Measurements from ENCODE around the gene LPA. TPM values are rescaled to one million over a fixed set of nuclear protein-coding genes. Genes with fewer than 3 reads are reported as not detected.
"Not testable (repeated sequence)": the region's sequence is repeated elsewhere in the genome, so short reads cannot be mapped to it uniquely, and the experiment has no call there.

Gene LPA
- total RNA-seq, 1 donor from 2014 or later = 1.3 TPM

DNA sequence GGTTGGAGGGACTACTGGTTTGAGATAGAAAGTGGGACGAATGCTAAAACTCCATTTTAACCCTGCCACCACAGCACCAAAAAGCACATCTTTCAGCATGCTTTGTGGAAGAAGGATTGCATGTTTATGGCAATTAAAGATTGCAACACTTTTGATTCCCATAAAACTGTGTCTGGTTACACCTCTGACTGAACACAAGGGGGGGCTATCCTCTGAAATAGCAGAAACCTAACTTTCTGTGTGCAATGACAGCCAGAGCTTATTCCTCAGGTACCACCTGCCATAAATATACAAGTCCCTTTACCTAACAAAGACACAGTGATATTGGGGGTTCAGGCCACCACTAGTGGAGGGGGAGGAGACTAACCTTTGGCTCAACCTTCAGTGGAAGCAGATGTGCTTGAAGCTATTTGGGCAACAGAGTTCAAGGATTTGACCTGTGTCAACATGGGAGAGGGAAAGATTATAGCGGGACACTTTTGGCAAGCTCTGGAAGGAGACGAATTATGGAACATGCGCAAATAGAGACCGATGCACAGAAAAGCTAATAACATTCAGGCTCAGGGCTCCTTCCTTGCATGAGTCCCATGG, 28.4 kb upstream of the LPA start:
- TF ChIP-seq, protein P1, sequence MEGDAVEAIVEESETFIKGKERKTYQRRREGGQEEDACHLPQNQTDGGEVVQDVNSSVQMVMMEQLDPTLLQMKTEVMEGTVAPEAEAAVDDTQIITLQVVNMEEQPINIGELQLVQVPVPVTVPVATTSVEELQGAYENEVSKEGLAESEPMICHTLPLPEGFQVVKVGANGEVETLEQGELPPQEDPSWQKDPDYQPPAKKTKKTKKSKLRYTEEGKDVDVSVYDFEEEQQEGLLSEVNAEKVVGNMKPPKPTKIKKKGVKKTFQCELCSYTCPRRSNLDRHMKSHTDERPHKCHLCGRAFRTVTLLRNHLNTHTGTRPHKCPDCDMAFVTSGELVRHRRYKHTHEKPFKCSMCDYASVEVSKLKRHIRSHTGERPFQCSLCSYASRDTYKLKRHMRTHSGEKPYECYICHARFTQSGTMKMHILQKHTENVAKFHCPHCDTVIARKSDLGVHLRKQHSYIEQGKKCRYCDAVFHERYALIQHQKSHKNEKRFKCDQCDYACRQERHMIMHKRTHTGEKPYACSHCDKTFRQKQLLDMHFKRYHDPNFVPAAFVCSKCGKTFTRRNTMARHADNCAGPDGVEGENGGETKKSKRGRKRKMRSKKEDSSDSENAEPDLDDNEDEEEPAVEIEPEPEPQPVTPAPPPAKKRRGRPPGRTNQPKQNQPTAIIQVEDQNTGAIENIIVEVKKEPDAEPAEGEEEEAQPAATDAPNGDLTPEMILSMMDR (IDR thresholded peaks at IDR 0.05; ENCODE audit: unreplicated experiment) = peak; percentile 21
- no peaks in the 10 kb centered on the region for H3K4me1 Mint-ChIP-seq
- H3K27ac Mint-ChIP-seq = no peak overlapping the region
- H3K27me3 Mint-ChIP-seq (ENCODE audit: low read depth) = no peaks in the 10 kb centered on the region
- peaks cover 36% of the 10 kb centered on the region for H3K9me3 Mint-ChIP-seq
- DNase-seq (ENCODE audit: low spot score in 2 of 2, unreplicated experiment in 2 of 2) = no peak
- no peaks in the 10 kb centered on the region for H3K36me3 Mint-ChIP-seq
- no peak overlapping the region for H3K4me3 Mint-ChIP-seq

DNA sequence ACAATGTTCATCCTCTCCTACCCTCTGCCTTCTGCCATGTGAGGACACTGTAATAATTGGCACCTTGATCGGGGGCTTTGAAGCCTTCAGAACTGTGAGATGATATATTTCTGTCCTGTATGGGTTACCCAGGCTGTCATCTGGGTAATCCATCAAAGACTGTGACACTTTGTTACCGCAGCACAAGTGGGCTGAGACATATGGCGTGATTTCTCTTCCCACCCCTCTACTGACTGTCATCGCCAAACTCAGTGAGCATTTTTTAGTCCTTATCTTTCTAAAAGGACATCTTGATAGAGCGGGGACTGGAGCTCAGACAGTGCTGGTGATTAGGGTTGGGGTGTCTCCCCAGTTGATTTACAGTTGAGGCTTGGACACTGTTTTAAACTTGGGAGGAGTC, 27.5 kb upstream of the LPA start:
- DNase-seq (ENCODE audit: low spot score in 2 of 2, unreplicated experiment in 2 of 2) = no peak
- peaks cover 39% of the 10 kb centered on the region for H3K9me3 Mint-ChIP-seq
- H3K27me3 Mint-ChIP-seq (ENCODE audit: low read depth) = no peaks in the 10 kb centered on the region
- no peak overlapping the region for H3K4me3 Mint-ChIP-seq
- H3K4me1 Mint-ChIP-seq = no peaks in the 10 kb centered on the region
- no peak overlapping the region for H3K27ac Mint-ChIP-seq
- H3K36me3 Mint-ChIP-seq = no peaks in the 10 kb centered on the region
- TF ChIP-seq, protein P1 (IDR thresholded peaks at IDR 0.05; ENCODE audit: unreplicated experiment) = no peak

DNA sequence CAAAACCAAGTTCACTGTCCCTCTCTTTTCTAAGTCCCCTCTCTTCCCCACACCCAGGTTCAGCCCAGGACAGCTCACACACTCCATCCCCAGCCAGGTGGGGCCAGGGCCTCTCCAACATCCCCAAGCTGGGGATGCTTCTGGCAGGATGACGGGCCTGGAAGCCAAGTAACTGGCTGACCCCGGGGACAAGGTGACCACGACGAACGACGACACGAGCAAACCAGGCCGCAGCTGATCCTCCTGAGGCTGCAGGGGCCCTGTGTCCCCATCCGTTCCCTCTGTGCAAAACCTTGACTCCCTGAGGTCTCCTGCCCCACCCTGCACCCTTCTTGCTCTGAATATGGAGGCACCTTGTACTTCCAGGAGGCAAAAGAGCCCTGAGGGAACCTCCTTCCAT, 26.4 kb upstream of the LPA start:
- H3K27ac Mint-ChIP-seq = no peak overlapping the region
- no peak for DNase-seq (ENCODE audit: low spot score in 2 of 2, unreplicated experiment in 2 of 2)
- no peaks in the 10 kb centered on the region for H3K36me3 Mint-ChIP-seq
- H3K27me3 Mint-ChIP-seq (ENCODE audit: low read depth) = no peaks in the 10 kb centered on the region
- no peaks in the 10 kb centered on the region for H3K4me1 Mint-ChIP-seq
- H3K4me3 Mint-ChIP-seq = no peak overlapping the region
- H3K9me3 Mint-ChIP-seq = peaks cover 35% of the 10 kb centered on the region
- TF ChIP-seq, protein P1 (IDR thresholded peaks at IDR 0.05; ENCODE audit: unreplicated experiment) = no peak

DNA sequence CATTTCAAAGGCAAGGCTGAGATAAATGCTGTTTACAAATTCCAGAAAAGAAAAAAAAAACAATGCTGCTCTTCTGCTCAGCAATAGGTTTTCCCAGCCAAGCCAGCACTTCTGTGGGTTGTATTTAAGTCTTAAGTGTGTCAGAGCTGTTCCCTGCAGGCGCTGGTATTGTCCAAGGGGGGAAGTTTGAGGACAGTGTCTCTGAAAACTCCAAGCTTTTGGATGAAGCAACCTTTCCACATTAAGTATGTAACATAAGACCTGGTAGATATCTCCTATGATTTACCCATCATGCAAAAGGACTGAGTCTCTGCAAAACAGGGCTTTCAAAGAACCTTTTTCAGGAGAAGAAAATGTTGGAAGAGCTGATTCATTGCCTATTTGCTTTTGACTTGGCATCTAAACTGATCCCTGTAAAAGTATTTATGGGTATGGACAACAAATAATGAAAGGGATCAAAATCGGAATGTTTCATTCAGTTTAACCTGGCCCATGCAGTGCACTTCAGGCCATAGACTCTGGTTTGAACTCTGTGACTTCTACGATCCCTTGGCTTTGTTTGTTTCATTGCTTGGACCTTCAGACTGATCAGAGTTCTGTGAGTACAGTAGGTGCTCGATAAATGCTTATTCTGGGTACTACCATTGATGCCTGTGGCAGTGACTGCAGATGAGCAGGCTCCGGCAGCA, 21.8 kb upstream of the LPA start:
- H3K9me3 Mint-ChIP-seq = peaks cover 20% of the 10 kb centered on the region
- no peak for DNase-seq (ENCODE audit: low spot score in 2 of 2, unreplicated experiment in 2 of 2)
- no peaks in the 10 kb centered on the region for H3K27me3 Mint-ChIP-seq (ENCODE audit: low read depth)
- TF ChIP-seq, protein P1 (IDR thresholded peaks at IDR 0.05; ENCODE audit: unreplicated experiment) = no peak
- H3K4me3 Mint-ChIP-seq = no peak overlapping the region
- H3K36me3 Mint-ChIP-seq = no peaks in the 10 kb centered on the region
- no peak overlapping the region for H3K27ac Mint-ChIP-seq
- H3K4me1 Mint-ChIP-seq = no peaks in the 10 kb centered on the region

DNA sequence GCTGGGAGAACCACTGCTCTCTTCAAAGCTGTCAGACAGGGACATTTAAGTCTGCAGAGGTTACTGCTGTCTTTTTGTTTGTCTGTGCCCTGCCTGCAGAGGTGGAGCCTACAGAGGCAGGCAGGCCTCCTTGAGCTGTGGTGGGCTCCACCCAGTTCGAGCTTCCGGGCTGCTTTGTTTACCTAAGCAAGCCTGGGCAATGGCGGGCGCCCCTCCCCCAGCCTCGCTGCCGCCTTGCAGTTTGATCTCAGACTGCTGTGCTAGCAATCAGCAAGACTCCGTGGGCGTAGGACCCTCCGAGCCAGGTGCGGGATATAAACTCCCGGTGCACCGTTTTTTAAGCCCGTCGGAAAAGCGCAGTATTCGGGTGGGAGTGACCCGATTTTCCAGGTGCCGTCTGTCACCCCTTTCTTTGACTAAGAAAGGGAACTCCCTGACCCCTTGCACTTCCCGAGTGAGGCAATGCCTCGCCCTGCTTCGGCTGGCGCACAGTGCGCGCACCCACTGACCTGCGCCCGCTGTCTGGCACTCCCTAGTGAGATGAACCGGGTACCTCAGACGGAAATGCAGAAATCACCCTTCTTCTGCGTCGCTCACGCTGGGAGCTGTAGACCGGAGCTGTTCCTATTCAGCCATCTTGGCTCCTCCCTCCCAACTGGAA, 21.2 kb upstream of the LPA start:
- H3K27ac Mint-ChIP-seq = not testable (repeated sequence)

DNA sequence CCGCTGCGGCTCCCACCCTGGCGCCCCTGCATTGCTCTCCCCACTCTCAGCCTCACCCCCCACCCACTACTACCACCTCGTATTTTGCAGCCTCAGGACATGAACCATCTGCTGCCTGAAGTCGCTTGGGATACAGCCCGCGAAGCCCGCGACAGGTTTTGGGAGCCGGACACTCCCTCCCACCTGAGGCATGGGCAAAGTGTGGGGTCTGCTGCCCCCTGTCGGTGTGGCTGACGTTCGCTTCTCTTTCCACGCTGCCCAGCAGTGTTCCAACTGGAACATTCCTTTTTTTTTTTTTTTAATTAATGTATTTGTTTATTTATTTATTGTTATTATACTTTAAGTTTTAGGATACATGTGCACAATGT, 15.3 kb upstream of the LPA start:
- peak in 1 of 2 experiments; percentile 46 for DNase-seq (ENCODE audit: low spot score in 2 of 2, unreplicated experiment in 2 of 2)
- no peaks in the 10 kb centered on the region for H3K36me3 Mint-ChIP-seq

More for the DNA sequence above, 21.2 kb upstream of the LPA start:
- not testable (repeated sequence) for H3K27me3 Mint-ChIP-seq (ENCODE audit: low read depth); H3K4me1 Mint-ChIP-seq; DNase-seq (ENCODE audit: low spot score in 2 of 2, unreplicated experiment in 2 of 2); H3K4me3 Mint-ChIP-seq; H3K36me3 Mint-ChIP-seq
- H3K9me3 Mint-ChIP-seq = peaks cover 17% of the 10 kb centered on the region

More for the DNA sequence above, 15.3 kb upstream of the LPA start:
- H3K4me3 Mint-ChIP-seq = peak overlapping the region; percentile 51
- H3K27ac Mint-ChIP-seq = no peak overlapping the region
- H3K27me3 Mint-ChIP-seq (ENCODE audit: low read depth) = peaks cover 43% of the 10 kb centered on the region
- no peaks in the 10 kb centered on the region for H3K9me3 Mint-ChIP-seq
- H3K4me1 Mint-ChIP-seq = no peaks in the 10 kb centered on the region
- TF ChIP-seq, protein P1 (IDR thresholded peaks at IDR 0.05; ENCODE audit: unreplicated experiment) = peak; percentile 36
